NK-92 treated with Interleukin-12 subunit alpha and Interleukin-12 subunit beta, amount 100 ng/mL, for 24 hours (cell line): ENCODE results near the gene EPAS1.

ENCODE experiments used
- DNase-seq: peaks from one replicate; lab custom pipeline; 2025; lab: John Stamatoyannopoulos, UW

Gene EPAS1

GRCh38 chr2:46409756-46410155 lies 112.5 kb downstream of the EPAS1 start:
- no peak for DNase-seq

- DNase-seq = no peak
These were observed 113.4 kb downstream of the EPAS1 start for GRCh38 chr2:46410273-46411244.

- DNase-seq = no peak
These were observed 114.0 kb downstream of the EPAS1 start for GRCh38 chr2:46411245-46411641.

- DNase-seq = no peak
These were observed 114.8 kb downstream of the EPAS1 start for GRCh38 chr2:46411985-46412384.

- no peak for DNase-seq
These were observed 115.9 kb downstream of the EPAS1 start for GRCh38 chr2:46413111-46413510.

- no peak for DNase-seq
These were observed 116.4 kb downstream of the EPAS1 start for GRCh38 chr2:46413631-46414030.

- DNase-seq = no peak
These were observed 117.5 kb downstream of the EPAS1 start for GRCh38 chr2:46414701-46415100.

- DNase-seq = no peak
These were observed 119.1 kb downstream of the EPAS1 start for GRCh38 chr2:46416280-46416679.

- DNase-seq = no peak
These were observed 119.7 kb downstream of the EPAS1 start for GRCh38 chr2:46416739-46417403.

GRCh38 chr2:46420945-46421344 lies 123.7 kb downstream of the EPAS1 start:
- no peak for DNase-seq

- DNase-seq = no peak
These were observed 124.2 kb downstream of the EPAS1 start for GRCh38 chr2:46421361-46421760.

- no peak for DNase-seq
These were observed 125.6 kb downstream of the EPAS1 start for GRCh38 chr2:46422717-46423394.

- no peak for DNase-seq
These were observed 127.7 kb downstream of the EPAS1 start for GRCh38 chr2:46424937-46425336.

GRCh38 chr2:46428911-46429436 lies 131.8 kb downstream of the EPAS1 start:
- DNase-seq = no peak

- DNase-seq = no peak
These were observed 133.2 kb downstream of the EPAS1 start for GRCh38 chr2:46430413-46430812.

- DNase-seq = no peak
These were observed 133.8 kb downstream of the EPAS1 start for GRCh38 chr2:46430992-46431391.

- no peak for DNase-seq
These were observed 134.5 kb downstream of the EPAS1 start for GRCh38 chr2:46431481-46432235.

GRCh38 chr2:46434851-46435273 lies 137.7 kb downstream of the EPAS1 start:
- no peak for DNase-seq

GRCh38 chr2:46435353-46435752 lies 138.1 kb downstream of the EPAS1 start:
- no peak for DNase-seq

- DNase-seq = no peak
These were observed 138.7 kb downstream of the EPAS1 start for GRCh38 chr2:46435796-46436360.
